Measurements from ENCODE around the gene SLC25A43.

SLC25A43 gene

GRCh38 chrX:119374736-119375135 lies 24.4 kb upstream of the SLC25A43 start:
- H4K20me1 ChIP-seq (ENCODE audit: insufficient read depth) = no peaks in the 10 kb centered on the region
- no peaks in the 10 kb centered on the region for H3K4me1 ChIP-seq (ENCODE audit: low read depth, poor library complexity, severe bottlenecking)
- H3K79me2 ChIP-seq (ENCODE audit: insufficient read depth, low read depth) = no peaks in the 10 kb centered on the region
- H3K4me2 ChIP-seq = no peak overlapping the region
- H2AFZ ChIP-seq (ENCODE audit: low read depth) = no peak overlapping the region
- no peak for TF ChIP-seq CTCF (conservative IDR thresholded peaks at IDR 0.05; ENCODE audit: low read depth, low read length)
- no peaks in the 10 kb centered on the region for H3K36me3 ChIP-seq (ENCODE audit: insufficient read depth)
- H3K9ac ChIP-seq = no peak overlapping the region
- H3K27me3 ChIP-seq (ENCODE audit: insufficient read depth, low read depth) = no peaks in the 10 kb centered on the region
- no peak overlapping the region for H3K27ac ChIP-seq
- H3K4me3 ChIP-seq (IDR thresholded peaks at IDR 0.05; ENCODE audit: insufficient read depth, low read depth, low read length) = no peak overlapping the region

- no peaks in the 10 kb centered on the region for H4K20me1 ChIP-seq (ENCODE audit: insufficient read depth)
- H3K27ac ChIP-seq = no peak overlapping the region
- no peaks in the 10 kb centered on the region for H3K4me1 ChIP-seq (ENCODE audit: low read depth, poor library complexity, severe bottlenecking)
- no peaks in the 10 kb centered on the region for H3K36me3 ChIP-seq (ENCODE audit: insufficient read depth)
- H3K4me2 ChIP-seq = no peak overlapping the region
- no peak for TF ChIP-seq CTCF (conservative IDR thresholded peaks at IDR 0.05; ENCODE audit: low read depth, low read length)
- H3K27me3 ChIP-seq (ENCODE audit: insufficient read depth, low read depth) = no peaks in the 10 kb centered on the region
- no peaks in the 10 kb centered on the region for H3K79me2 ChIP-seq (ENCODE audit: insufficient read depth, low read depth)
- H3K9ac ChIP-seq = no peak overlapping the region
- H2AFZ ChIP-seq (ENCODE audit: low read depth) = no peak overlapping the region
- no peak overlapping the region for H3K4me3 ChIP-seq (IDR thresholded peaks at IDR 0.05; ENCODE audit: insufficient read depth, low read depth, low read length)
These were observed 23.6 kb upstream of the SLC25A43 start for GRCh38 chrX:119375561-119375960.

- Histone ChIP-seq H2AFZ (ENCODE audit: low read depth) (no peak overlapping the region), H4K20me1 (ENCODE audit: insufficient read depth) (no peaks in the 10 kb centered on the region), H3K36me3 (ENCODE audit: insufficient read depth) (no peaks in the 10 kb centered on the region), H3K27ac (no peak overlapping the region), H3K4me1 (ENCODE audit: low read depth, poor library complexity, severe bottlenecking) (no peaks in the 10 kb centered on the region), H3K79me2 (ENCODE audit: insufficient read depth, low read depth) (no peaks in the 10 kb centered on the region), H3K4me2 (no peak overlapping the region), H3K9ac (no peak overlapping the region), H3K4me3 (IDR thresholded peaks at IDR 0.05; ENCODE audit: insufficient read depth, low read depth, low read length) (no peak overlapping the region), H3K27me3 (ENCODE audit: insufficient read depth, low read depth) (no peaks in the 10 kb centered on the region)
- no peak for TF ChIP-seq CTCF (conservative IDR thresholded peaks at IDR 0.05; ENCODE audit: low read depth, low read length)
These were observed 22.8 kb upstream of the SLC25A43 start for GRCh38 chrX:119376312-119376711.

- no peak overlapping the region for H3K4me3 ChIP-seq (IDR thresholded peaks at IDR 0.05; ENCODE audit: insufficient read depth, low read depth, low read length)
- H2AFZ ChIP-seq (ENCODE audit: low read depth) = no peak overlapping the region
- no peak overlapping the region for H3K4me2 ChIP-seq
- H3K27ac ChIP-seq = no peak overlapping the region
- no peaks in the 10 kb centered on the region for H3K36me3 ChIP-seq (ENCODE audit: insufficient read depth)
- TF ChIP-seq CTCF (conservative IDR thresholded peaks at IDR 0.05; ENCODE audit: low read depth, low read length) = no peak
- H3K9ac ChIP-seq = no peak overlapping the region
- H3K27me3 ChIP-seq (ENCODE audit: insufficient read depth, low read depth) = no peaks in the 10 kb centered on the region
- no peaks in the 10 kb centered on the region for H3K4me1 ChIP-seq (ENCODE audit: low read depth, poor library complexity, severe bottlenecking)
- H4K20me1 ChIP-seq (ENCODE audit: insufficient read depth) = no peaks in the 10 kb centered on the region
- no peaks in the 10 kb centered on the region for H3K79me2 ChIP-seq (ENCODE audit: insufficient read depth, low read depth)
These were observed 17.7 kb upstream of the SLC25A43 start for GRCh38 chrX:119381349-119381944.

All from KMS-11 (cell line).